K562 (cell line): ENCODE results near the gene RDH11.
"Not testable (repeated sequence)": the region's sequence is repeated elsewhere in the genome, so short reads cannot be mapped to it uniquely, and the experiment has no call there.

Experiments used
- C11orf30 ChIP-seq: fragments of 450-650 bp; IDR thresholded peaks from 2 replicates; pipeline ENCODE4 v1.6.1; 2016; ENCODE audit warnings: low read depth, mild to moderate bottlenecking
- MYC ChIP-seq, 2 experiments: fragments of 250-450 bp in 1 of 2; sonication (Bioruptor Pico) in 1 of 2; IDR thresholded peaks; 2 replicates each; pipeline versions ENCODE4 v1.5.1 to v1.6.1; 2012 to 2021; ENCODE audit warnings: low read depth in 2 of 2, borderline replicate concordance in 1 of 2, improper control_type of control experiment in 1 of 2, low read length in 1 of 2, mild to moderate bottlenecking in 1 of 2, moderate library complexity in 1 of 2
- NR4A1 ChIP-seq, 2 experiments: fragments of 250-450 bp in 1 of 2; fragments of 450-650 bp in 1 of 2; sonication (Bioruptor Pico) in 1 of 2; IDR thresholded peaks; 2 replicates each; pipeline versions ENCODE4 v1.4.0 to v1.6.1; 2016 to 2020; ENCODE audit warnings: mild to moderate bottlenecking in 2 of 2, missing compliant biosample characterization in 1 of 2, missing genetic modification characterization in 1 of 2, moderate library complexity in 1 of 2
- PHF8 ChIP-seq: fragments of 200-600 bp; sonication (generic); IDR thresholded peaks from 2 replicates; pipeline ENCODE4 v1.6.1; 2012; ENCODE audit warnings: mixed run types, mild to moderate bottlenecking, inconsistent platforms, low read length, moderate library complexity, borderline replicate concordance
- POLR2A ChIP-seq: fragments of 450-650 bp; conservative IDR thresholded peaks from 2 replicates; pipeline ENCODE4 v1.6.1; 2016
- SPI1 ChIP-seq: IDR thresholded peaks from 2 replicates; pipeline ENCODE4 v1.6.1; 2011; ENCODE audit warnings: low read depth, low read length, control low read depth, borderline replicate concordance
- SRSF9 ChIP-seq: fragments of 200-400 bp; formaldehyde crosslinking; IDR thresholded peaks from 2 replicates; pipeline ENCODE4 v1.6.1; 2017; ENCODE audit warnings: low read depth, low read length, borderline replicate concordance
- TF ChIP-seq, protein P1 (sequence below): fragments of 450-650 bp; IDR thresholded peaks from 2 replicates; pipeline ENCODE4 v1.6.1; 2016; ENCODE audit warnings: borderline replicate concordance
- TF ChIP-seq, protein P2 (sequence below), 3 experiments: IDR thresholded peaks in 2 of 3; conservative IDR thresholded peaks in 1 of 3; 2 replicates each; pipeline ENCODE4 v1.5.1; 2011 to 2012; ENCODE audit warnings: low read length in 3 of 3, mild to moderate bottlenecking in 3 of 3, control low read depth in 2 of 3, improper control_type of control experiment in 1 of 3, inconsistent platforms in 1 of 3, low read depth in 1 of 3, mixed read lengths in 1 of 3, moderate library complexity in 1 of 3; ENCODE audit not compliant: insufficient read depth in 2 of 3
- TF ChIP-seq, protein P3 (sequence below): sonication (generic); formaldehyde crosslinking; IDR thresholded peaks from 2 replicates; pipeline ENCODE4 v1.9.0; 2022; ENCODE audit warnings: mild to moderate bottlenecking, missing genetic modification reagents
- TF ChIP-seq, protein P4 (sequence below): sonication (generic); formaldehyde crosslinking; IDR thresholded peaks from 2 replicates; pipeline ENCODE4 v1.8.0; 2022; ENCODE audit warnings: mild to moderate bottlenecking, missing genetic modification reagents

DNA sequence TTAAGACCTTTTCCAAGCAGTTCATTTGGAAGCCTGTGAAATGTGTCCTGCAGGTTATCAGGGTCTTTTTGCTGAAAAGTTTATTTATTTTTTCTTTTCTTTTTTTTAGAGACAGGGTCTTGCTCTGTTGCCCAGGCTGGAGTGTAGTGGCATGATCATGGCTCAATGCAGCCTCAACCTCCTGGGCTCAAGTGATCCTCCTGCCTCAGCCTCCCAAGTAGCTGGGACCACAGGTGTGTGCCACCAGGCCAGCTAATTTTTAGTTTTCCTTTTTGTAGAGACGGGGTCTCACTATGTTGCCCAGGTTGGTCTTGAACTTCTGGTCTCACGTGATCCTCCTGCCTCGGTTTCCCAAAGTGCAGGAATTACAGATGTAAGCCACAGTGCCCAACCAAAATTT is 23.8 kb upstream of the RDH11 start:
- TF ChIP-seq NR4A1 (CRISPR knock-in tag; IDR thresholded peaks at IDR 0.05); NR4A1 (tag; IDR thresholded peaks at IDR 0.05); MYC (IDR thresholded peaks at IDR 0.05; ENCODE audit: low read depth, low read length); MYC (CRISPR knock-in tag; IDR thresholded peaks at IDR 0.05; ENCODE audit: borderline replicate concordance, low read depth); SPI1; SRSF9; POLR2A; C11orf30; PHF8: not testable (repeated sequence)
- TF ChIP-seq, protein P1, sequence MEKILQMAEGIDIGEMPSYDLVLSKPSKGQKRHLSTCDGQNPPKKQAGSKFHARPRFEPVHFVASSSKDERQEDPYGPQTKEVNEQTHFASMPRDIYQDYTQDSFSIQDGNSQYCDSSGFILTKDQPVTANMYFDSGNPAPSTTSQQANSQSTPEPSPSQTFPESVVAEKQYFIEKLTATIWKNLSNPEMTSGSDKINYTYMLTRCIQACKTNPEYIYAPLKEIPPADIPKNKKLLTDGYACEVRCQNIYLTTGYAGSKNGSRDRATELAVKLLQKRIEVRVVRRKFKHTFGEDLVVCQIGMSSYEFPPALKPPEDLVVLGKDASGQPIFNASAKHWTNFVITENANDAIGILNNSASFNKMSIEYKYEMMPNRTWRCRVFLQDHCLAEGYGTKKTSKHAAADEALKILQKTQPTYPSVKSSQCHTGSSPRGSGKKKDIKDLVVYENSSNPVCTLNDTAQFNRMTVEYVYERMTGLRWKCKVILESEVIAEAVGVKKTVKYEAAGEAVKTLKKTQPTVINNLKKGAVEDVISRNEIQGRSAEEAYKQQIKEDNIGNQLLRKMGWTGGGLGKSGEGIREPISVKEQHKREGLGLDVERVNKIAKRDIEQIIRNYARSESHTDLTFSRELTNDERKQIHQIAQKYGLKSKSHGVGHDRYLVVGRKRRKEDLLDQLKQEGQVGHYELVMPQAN: not testable (repeated sequence)
- TF ChIP-seq, protein P2, sequence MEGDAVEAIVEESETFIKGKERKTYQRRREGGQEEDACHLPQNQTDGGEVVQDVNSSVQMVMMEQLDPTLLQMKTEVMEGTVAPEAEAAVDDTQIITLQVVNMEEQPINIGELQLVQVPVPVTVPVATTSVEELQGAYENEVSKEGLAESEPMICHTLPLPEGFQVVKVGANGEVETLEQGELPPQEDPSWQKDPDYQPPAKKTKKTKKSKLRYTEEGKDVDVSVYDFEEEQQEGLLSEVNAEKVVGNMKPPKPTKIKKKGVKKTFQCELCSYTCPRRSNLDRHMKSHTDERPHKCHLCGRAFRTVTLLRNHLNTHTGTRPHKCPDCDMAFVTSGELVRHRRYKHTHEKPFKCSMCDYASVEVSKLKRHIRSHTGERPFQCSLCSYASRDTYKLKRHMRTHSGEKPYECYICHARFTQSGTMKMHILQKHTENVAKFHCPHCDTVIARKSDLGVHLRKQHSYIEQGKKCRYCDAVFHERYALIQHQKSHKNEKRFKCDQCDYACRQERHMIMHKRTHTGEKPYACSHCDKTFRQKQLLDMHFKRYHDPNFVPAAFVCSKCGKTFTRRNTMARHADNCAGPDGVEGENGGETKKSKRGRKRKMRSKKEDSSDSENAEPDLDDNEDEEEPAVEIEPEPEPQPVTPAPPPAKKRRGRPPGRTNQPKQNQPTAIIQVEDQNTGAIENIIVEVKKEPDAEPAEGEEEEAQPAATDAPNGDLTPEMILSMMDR (IDR thresholded peaks at IDR 0.05 in 2 of 3, conservative IDR thresholded peaks at IDR 0.05 in 1 of 3; ENCODE audit: insufficient read depth in 2 of 3, low read depth in 1 of 3, low read length in 3 of 3): not testable (repeated sequence)
- TF ChIP-seq, protein P3, sequence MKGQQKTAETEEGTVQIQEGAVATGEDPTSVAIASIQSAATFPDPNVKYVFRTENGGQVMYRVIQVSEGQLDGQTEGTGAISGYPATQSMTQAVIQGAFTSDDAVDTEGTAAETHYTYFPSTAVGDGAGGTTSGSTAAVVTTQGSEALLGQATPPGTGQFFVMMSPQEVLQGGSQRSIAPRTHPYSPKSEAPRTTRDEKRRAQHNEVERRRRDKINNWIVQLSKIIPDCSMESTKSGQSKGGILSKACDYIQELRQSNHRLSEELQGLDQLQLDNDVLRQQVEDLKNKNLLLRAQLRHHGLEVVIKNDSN: not testable (repeated sequence)
- TF ChIP-seq, protein P4, sequence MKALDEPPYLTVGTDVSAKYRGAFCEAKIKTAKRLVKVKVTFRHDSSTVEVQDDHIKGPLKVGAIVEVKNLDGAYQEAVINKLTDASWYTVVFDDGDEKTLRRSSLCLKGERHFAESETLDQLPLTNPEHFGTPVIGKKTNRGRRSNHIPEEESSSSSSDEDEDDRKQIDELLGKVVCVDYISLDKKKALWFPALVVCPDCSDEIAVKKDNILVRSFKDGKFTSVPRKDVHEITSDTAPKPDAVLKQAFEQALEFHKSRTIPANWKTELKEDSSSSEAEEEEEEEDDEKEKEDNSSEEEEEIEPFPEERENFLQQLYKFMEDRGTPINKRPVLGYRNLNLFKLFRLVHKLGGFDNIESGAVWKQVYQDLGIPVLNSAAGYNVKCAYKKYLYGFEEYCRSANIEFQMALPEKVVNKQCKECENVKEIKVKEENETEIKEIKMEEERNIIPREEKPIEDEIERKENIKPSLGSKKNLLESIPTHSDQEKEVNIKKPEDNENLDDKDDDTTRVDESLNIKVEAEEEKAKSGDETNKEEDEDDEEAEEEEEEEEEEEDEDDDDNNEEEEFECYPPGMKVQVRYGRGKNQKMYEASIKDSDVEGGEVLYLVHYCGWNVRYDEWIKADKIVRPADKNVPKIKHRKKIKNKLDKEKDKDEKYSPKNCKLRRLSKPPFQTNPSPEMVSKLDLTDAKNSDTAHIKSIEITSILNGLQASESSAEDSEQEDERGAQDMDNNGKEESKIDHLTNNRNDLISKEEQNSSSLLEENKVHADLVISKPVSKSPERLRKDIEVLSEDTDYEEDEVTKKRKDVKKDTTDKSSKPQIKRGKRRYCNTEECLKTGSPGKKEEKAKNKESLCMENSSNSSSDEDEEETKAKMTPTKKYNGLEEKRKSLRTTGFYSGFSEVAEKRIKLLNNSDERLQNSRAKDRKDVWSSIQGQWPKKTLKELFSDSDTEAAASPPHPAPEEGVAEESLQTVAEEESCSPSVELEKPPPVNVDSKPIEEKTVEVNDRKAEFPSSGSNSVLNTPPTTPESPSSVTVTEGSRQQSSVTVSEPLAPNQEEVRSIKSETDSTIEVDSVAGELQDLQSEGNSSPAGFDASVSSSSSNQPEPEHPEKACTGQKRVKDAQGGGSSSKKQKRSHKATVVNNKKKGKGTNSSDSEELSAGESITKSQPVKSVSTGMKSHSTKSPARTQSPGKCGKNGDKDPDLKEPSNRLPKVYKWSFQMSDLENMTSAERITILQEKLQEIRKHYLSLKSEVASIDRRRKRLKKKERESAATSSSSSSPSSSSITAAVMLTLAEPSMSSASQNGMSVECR (CRISPR knock-in tag): not testable (repeated sequence)
